Dedifferentiated amniotic fluid mesenchymal stem cell (primary cell): ENCODE measurements around the gene ZNF555.
A peak's percentile ranks its signal among the peaks of the same experiment; 100 is the strongest.
"Not testable (repeated sequence)": the region's sequence is repeated elsewhere in the genome, so short reads cannot be mapped to it uniquely, and the experiment has no call there.

ENCODE experiments used
- DNase-seq: peaks from one replicate; pipeline ENCODE4 v3.0.0-alpha.2; 2016; ENCODE audit errors: extremely low spot score

Gene ZNF555

GRCh38 chr19:2807379-2808128, 33.7 kb upstream of the ZNF555 start:
- no peak for DNase-seq

- no peak for DNase-seq
Observed at GRCh38 chr19:2808129-2808941, 32.9 kb upstream of the ZNF555 start.

GRCh38 chr19:2809387-2810140, 31.7 kb upstream of the ZNF555 start:
- no peak for DNase-seq

- DNase-seq, result no peak
Observed at GRCh38 chr19:2810141-2811091, 30.9 kb upstream of the ZNF555 start.

- DNase-seq, result no peak
Observed at GRCh38 chr19:2811221-2811722, 30.0 kb upstream of the ZNF555 start.

- no peak for DNase-seq
Observed at GRCh38 chr19:2811735-2812413, 29.4 kb upstream of the ZNF555 start.

GRCh38 chr19:2812414-2813234, 28.7 kb upstream of the ZNF555 start:
- no peak for DNase-seq

GRCh38 chr19:2813235-2814160, 27.8 kb upstream of the ZNF555 start:
- no peak for DNase-seq

- no peak for DNase-seq
Observed at GRCh38 chr19:2814426-2814825, 26.8 kb upstream of the ZNF555 start.

GRCh38 chr19:2815191-2815614, 26.1 kb upstream of the ZNF555 start:
- no peak for DNase-seq

- DNase-seq, result no peak
Observed at GRCh38 chr19:2815923-2816322, 25.4 kb upstream of the ZNF555 start.

GRCh38 chr19:2816641-2817040, 24.6 kb upstream of the ZNF555 start:
- no peak for DNase-seq

- DNase-seq, result not testable (repeated sequence)
Observed at GRCh38 chr19:2817237-2817829, 23.9 kb upstream of the ZNF555 start.

- peak; percentile 93 for DNase-seq
Observed at GRCh38 chr19:2819540-2820111, 21.6 kb upstream of the ZNF555 start, which contains the start of gene ZNF554. Gene ZNF554, plus strand, starts transcription at chr19:2819868. Its CDS starts 204 bp downstream, at chr19:2820072.

- DNase-seq, result no peak
Observed at GRCh38 chr19:2820112-2820702, 21.1 kb upstream of the ZNF555 start.

- no peak for DNase-seq
Observed at GRCh38 chr19:2822846-2823245, 18.4 kb upstream of the ZNF555 start.

- no peak for DNase-seq
Observed at GRCh38 chr19:2823646-2824045, 17.6 kb upstream of the ZNF555 start.
